Activated T-helper 2 cell treated with anti-CD3 and anti-CD28 coated beads, Interferon-gamma antibody, Interleukin-2, Interleukin-4, amounts not matched to agents 10 μg/mL and 5 μg/mL and 100 μg/mL, durations not matched to agents 14 hours and 24 hours and 36 hours (primary cell): ENCODE results near the gene MGP. TPM values are rescaled to one million over a fixed set of nuclear protein-coding genes. Genes with fewer than 3 reads are reported as not detected.

Experiments
- DNase-seq: peaks from one replicate; pipeline ENCODE4 v3.0.0; 2021; ENCODE audit warnings: low spot score
- H3K27ac Mint-ChIP-seq: one replicate; pipeline ENCODE4 v1.8.0; 2021; ENCODE audit warnings: mixed read lengths
- H3K27me3 Mint-ChIP-seq: one replicate; pipeline ENCODE4 v1.8.0; 2021; ENCODE audit warnings: low read depth, mixed read lengths
- H3K36me3 Mint-ChIP-seq: one replicate; pipeline ENCODE4 v1.8.0; 2021; ENCODE audit warnings: low read depth, mixed read lengths
- H3K4me1 Mint-ChIP-seq: one replicate; pipeline ENCODE4 v1.8.0; 2021; ENCODE audit warnings: low read depth, mixed read lengths
- H3K4me3 Mint-ChIP-seq: one replicate; pipeline ENCODE4 v1.8.0; 2021; ENCODE audit warnings: low read depth, mild to moderate bottlenecking, moderate library complexity, mixed read lengths
- H3K9me3 Mint-ChIP-seq: one replicate; pipeline ENCODE4 v1.8.0; 2021; ENCODE audit warnings: mixed read lengths
- intact Hi-C: fragments of 100-400 bp; cut with micrococcal nuclease; formaldehyde crosslinking; loops from one replicate; pipeline ENCODE4 v1.15.1; 2023
- total RNA-seq: library from RNA; stranded (reverse); gene quantifications from 2 replicates; pipeline ENCODE4 v1.2.3, GENCODE V29; 2022

The MGP gene
- total RNA-seq, 1 donor from 2014 or later, result not detected

DNA sequence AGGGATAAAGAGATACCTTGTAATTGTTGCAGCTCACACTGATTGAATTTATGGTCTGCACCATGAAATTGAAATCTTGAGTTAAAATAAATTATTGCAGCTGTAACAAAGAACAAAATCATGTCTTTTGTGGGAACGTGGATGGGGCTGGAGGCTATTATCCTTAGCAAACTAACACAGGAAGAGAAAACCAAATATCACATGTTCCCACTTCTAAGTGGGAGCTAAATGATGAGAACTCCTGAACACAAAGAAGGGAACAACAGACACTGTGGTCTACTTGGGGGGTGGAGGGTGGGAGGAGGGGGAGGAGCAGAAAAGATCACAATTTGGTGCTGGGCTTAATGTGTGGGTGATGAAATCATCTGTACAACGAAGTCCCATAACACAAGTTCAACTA lies 30.1 kb upstream of the MGP start:
- no peak overlapping the region for H3K4me3 Mint-ChIP-seq
- no peak overlapping the region for H3K27ac Mint-ChIP-seq
- H3K27me3 Mint-ChIP-seq, result no peaks in the 10 kb centered on the region
- intact Hi-C loops, result no loop called here
- DNase-seq, result no peak
- H3K36me3 Mint-ChIP-seq, result peaks cover 82% of the 10 kb centered on the region
- H3K4me1 Mint-ChIP-seq, result peaks cover 17% of the 10 kb centered on the region
- no peaks in the 10 kb centered on the region for H3K9me3 Mint-ChIP-seq

DNA sequence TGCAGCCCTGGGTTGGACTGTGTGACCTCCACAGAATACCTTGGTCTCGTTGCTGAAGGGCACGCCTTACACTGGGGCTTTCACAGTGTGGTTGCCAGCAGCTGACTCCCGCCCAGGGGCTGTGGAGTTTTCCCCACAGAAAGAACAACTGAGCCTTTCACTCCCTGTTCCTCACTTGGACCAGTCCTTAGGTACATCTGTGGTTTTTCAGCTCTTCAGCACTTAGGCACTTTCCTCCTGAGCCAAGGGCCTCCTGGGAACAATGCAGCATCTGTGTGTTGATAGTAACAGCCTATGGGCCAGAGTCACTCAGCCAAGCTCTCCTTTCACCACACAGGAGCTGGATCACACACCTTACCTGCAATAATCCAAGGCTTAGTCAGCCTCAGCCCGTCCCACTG lies 27.7 kb upstream of the MGP start:
- H3K36me3 Mint-ChIP-seq, result peaks cover 77% of the 10 kb centered on the region
- DNase-seq, result no peak
- H3K4me3 Mint-ChIP-seq, result no peak overlapping the region
- H3K4me1 Mint-ChIP-seq, result peaks cover 17% of the 10 kb centered on the region
- intact Hi-C loops, result no loop called here
- H3K27me3 Mint-ChIP-seq, result no peaks in the 10 kb centered on the region
- H3K9me3 Mint-ChIP-seq, result no peaks in the 10 kb centered on the region
- no peak overlapping the region for H3K27ac Mint-ChIP-seq

DNA sequence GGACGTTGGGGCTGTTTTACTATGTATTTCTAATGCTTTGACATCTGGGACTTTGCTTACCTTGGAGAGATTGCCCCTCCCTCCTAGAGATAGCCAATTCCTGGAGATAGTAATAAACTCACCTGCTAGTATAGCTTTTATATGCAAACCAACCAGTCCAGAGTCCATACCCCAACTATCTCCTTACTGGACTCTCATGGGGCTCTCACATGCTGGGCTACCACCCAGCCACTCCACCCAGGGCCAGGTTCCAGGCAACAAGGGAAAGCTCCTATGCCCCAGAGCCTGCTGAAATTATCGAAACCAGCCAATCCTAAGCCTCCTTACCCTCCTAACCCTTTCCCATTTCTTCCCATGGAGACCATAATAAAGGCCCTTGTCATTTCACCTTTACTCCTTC lies 25.5 kb upstream of the MGP start:
- Mint-ChIP-seq H3K27me3 (no peaks in the 10 kb centered on the region), H3K4me1 (peaks cover 24% of the 10 kb centered on the region), H3K4me3 (no peak overlapping the region), H3K36me3 (peaks cover 73% of the 10 kb centered on the region), H3K27ac (peak overlapping the region; percentile 91), H3K9me3 (no peaks in the 10 kb centered on the region)
- intact Hi-C loops, result no loop called here
- no peak for DNase-seq

DNA sequence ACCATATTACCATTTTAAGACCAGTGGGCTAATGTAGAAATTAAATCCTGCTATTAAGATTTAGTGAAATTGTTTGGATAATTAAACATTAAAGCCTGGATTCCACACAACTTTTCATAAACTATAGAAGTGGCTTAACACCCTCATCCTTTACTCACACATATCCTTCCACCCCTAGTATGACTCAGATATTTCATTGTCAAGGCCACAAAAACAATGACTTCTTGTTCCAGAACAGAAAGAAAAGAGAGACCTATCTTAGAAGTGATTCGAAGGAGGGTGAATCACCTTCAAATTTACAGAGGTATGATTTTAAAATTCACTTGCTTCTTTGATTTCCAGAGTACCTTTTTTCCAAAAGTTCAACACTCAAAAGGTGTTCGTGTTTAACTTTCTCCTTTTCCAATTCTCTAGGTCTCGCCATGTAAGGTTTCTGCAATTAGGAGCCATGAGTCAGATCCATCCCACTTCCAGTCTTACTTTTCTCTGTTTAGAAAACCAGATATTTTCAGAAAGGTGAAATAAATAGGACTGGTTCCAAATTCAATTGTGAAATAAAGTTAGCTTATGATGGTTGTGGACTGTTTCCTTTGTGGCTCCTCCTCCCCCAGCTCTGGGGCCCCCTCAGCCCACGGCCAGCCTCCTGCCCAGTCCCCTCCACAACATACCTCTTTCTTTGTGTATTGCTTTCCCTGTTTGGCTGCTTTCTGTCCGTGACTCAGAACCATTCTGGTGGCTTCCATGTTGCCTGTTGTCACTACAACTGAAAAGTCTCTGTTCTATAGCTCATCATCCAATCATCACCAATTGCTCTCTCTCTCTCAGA lies 24.6 kb upstream of the MGP start:
- Mint-ChIP-seq H3K27me3 (no peaks in the 10 kb centered on the region), H3K27ac (peak overlapping the region; percentile 91), H3K36me3 (peaks cover 68% of the 10 kb centered on the region), H3K4me1 (peaks cover 24% of the 10 kb centered on the region), H3K9me3 (no peaks in the 10 kb centered on the region), H3K4me3 (no peak overlapping the region)
- DNase-seq, result no peak
- intact Hi-C loops, result loop anchor here (1.0 kb wide), 1 partner anchor 40 kb away; no protein-coding TSS in a partner anchor

DNA sequence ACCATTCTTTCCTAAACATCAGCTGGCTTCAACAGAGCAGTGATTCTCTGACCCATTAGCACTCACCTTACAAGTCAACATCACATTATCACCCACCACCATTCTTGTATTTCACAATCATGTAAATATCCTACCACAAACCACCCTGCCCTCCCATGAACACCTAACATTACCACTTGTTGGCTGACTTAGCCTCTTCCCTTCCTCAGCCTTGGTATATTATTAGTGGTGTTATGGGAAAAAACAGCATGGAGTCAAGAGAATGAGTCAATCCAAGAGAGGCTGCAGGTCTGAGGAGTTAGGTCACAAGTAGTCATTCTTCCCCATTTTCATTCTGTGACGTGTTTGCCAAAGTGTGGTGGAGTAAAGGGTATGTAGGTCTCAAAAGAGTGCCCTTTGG lies 22.3 kb upstream of the MGP start:
- no peak overlapping the region for H3K27ac Mint-ChIP-seq
- intact Hi-C loops, result no loop called here
- H3K9me3 Mint-ChIP-seq, result no peaks in the 10 kb centered on the region
- peaks cover 49% of the 10 kb centered on the region for H3K36me3 Mint-ChIP-seq
- peaks cover 22% of the 10 kb centered on the region for H3K4me1 Mint-ChIP-seq
- DNase-seq, result no peak
- no peak overlapping the region for H3K4me3 Mint-ChIP-seq
- no peaks in the 10 kb centered on the region for H3K27me3 Mint-ChIP-seq

DNA sequence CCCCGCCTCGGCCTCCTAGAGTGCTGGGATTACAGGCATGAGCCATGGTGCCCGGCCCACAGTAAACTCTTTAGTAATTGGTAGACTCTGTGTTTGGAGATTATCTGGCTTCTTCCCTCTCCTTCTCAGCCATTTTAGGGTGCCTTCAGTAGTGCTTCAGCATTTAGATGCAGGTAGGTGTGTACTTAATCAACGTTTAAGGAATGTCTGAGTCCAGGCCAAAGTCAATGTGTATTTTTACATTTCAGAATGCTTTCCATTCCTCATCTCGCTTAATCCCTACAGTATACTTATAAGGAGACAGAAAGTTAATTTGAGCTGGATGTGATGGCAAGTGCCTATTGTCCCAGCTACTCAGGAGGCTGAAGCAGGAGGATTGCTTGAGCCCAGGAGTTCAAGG lies 20.5 kb upstream of the MGP start:
- peaks cover 39% of the 10 kb centered on the region for H3K36me3 Mint-ChIP-seq
- H3K27ac Mint-ChIP-seq, result no peak overlapping the region
- no peaks in the 10 kb centered on the region for H3K27me3 Mint-ChIP-seq
- H3K9me3 Mint-ChIP-seq, result no peaks in the 10 kb centered on the region
- peaks cover 20% of the 10 kb centered on the region for H3K4me1 Mint-ChIP-seq
- intact Hi-C loops, result no loop called here
- DNase-seq, result no peak
- H3K4me3 Mint-ChIP-seq, result no peak overlapping the region

DNA sequence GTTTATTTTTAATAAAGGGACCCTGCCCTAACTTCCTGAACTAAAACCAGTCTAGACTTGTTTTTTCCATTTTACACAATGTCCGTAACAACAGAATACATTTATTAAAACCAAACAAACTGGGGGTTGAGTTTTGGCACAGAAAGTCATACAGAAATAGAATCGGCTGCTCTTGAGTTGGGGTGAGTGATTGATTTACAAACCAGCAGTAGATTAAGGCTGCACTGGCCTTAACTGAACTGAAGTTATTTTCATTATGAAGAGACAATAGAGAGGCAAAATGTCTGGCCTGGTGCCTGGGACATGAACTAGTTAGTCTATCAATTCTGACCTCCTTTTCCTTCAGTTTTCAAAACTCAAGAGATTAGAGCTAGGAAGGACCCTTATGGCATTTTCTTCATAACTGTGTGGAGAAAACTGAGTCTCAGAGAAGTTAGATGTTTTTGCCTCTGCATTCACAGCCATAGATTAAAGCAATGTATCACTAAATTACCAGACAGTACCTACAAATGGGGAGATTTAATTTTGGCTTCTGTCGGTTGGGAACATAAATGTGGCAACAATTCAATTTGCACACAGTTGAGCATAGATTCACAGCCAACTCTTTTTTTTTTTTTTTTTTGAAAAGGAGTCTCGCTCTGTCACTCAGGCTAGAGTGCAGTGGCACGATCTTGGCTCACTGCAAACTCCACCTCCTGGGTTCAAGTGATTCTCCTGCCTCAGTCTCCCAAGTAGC lies 19.8 kb upstream of the MGP start:
- peaks cover 35% of the 10 kb centered on the region for H3K36me3 Mint-ChIP-seq
- no peaks in the 10 kb centered on the region for H3K9me3 Mint-ChIP-seq
- no peak overlapping the region for H3K27ac Mint-ChIP-seq
- no peak for DNase-seq
- no peaks in the 10 kb centered on the region for H3K27me3 Mint-ChIP-seq
- no peak overlapping the region for H3K4me3 Mint-ChIP-seq
- intact Hi-C loops, result no loop called here
- peaks cover 15% of the 10 kb centered on the region for H3K4me1 Mint-ChIP-seq

DNA sequence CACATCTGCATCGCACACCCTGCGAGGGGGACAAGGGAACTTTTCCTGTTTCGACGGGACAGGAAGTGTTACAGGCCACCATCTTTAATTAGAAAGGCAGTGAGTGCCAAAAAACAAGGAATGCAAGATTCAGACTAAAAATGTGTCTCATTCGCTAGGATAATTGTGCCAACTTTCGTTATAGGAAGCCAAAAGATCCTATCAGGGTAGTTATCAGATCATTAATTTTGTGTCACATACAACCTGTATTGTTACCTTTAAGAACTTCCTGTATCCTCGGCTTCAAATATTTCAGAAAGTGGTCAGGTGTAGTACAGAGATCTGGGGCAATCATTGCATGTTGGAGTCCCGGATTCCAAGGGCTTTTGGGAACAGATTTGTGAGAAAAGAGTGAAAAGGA lies 19.2 kb upstream of the MGP start:
- intact Hi-C loops, result no loop called here
- Mint-ChIP-seq H3K4me3 (no peak overlapping the region), H3K4me1 (peaks cover 10% of the 10 kb centered on the region), H3K27me3 (no peaks in the 10 kb centered on the region), H3K9me3 (no peaks in the 10 kb centered on the region), H3K27ac (no peak overlapping the region), H3K36me3 (peaks cover 30% of the 10 kb centered on the region)
- DNase-seq, result no peak

DNA sequence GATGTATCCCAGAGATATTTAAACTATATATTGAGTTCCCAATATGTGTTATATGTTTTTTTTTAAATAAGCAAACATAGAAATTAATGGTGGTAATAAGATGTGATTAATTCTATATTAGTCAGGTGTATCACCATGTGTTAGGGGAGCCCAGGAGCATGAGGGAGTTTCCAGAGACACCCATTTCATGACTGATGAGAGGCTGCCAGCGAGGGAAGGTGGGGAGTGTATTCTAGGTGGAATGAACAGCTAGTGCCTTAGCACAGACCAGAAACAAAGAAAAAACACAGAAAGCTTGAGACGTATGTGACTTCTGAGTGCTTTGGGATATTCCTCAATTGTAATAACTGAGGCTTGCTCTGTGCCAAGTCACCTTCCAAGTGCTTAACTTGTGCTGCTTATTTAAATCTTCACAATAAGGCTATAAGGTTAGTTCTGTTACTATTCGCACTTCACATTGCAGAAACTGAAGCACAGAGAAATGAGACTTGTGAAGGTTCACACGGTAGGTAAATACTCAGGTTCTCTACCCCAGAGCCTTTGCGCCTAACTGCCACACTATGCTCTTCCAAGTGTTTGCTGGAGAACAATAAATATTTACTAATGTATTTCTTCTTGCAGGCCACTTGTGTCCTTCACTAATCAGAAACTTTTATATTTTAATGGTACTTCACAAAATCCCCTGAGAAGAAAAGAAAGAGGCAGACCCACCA lies 17.9 kb upstream of the MGP start:
- H3K9me3 Mint-ChIP-seq, result no peaks in the 10 kb centered on the region
- H3K27me3 Mint-ChIP-seq, result no peaks in the 10 kb centered on the region
- peaks cover 10% of the 10 kb centered on the region for H3K4me1 Mint-ChIP-seq
- H3K36me3 Mint-ChIP-seq, result peaks cover 22% of the 10 kb centered on the region
- intact Hi-C loops, result no loop called here
- DNase-seq, result no peak
- H3K27ac Mint-ChIP-seq, result no peak overlapping the region
- no peak overlapping the region for H3K4me3 Mint-ChIP-seq

DNA sequence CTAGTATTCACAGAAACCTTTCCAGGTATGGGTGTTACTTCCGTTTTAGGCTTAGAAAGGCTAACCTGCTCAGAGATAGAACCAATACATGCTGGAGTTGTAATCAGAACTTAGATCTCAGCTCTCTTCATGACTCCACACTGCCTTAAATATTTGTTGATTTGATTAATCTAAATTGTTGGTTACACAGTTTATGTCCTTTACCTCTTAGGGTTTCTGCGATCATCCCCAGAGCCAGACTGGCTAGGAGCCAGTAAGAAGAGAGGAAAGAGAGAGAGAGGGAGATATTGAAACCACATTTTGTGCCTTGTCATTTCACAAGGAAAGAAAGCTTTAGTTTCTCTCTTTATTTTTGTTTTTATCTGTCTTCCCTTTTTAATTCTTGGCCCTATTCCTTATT lies 16.8 kb upstream of the MGP start:
- peaks cover 2% of the 10 kb centered on the region for H3K4me1 Mint-ChIP-seq
- H3K27me3 Mint-ChIP-seq, result no peaks in the 10 kb centered on the region
- peaks cover 12% of the 10 kb centered on the region for H3K36me3 Mint-ChIP-seq
- no peak for DNase-seq
- H3K4me3 Mint-ChIP-seq, result no peak overlapping the region
- no peaks in the 10 kb centered on the region for H3K9me3 Mint-ChIP-seq
- intact Hi-C loops, result no loop called here
- H3K27ac Mint-ChIP-seq, result no peak overlapping the region

DNA sequence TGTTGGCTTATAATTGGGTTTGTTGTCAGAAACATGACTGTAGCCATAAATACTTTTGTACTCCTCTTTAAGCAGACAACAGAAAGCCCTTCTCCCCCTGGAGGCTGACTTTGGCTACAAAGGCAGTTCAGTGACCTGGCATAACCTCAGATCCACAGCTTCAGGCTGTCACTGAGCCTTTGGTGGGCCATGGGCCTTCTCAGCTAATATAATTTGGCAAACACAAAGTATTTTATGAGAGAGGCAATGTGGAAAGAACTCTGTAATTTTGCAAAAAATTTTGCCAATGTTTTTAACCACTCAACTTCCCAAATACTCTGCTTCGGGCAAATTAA lies 15.5 kb upstream of the MGP start:
- Mint-ChIP-seq H3K27me3 (no peaks in the 10 kb centered on the region), H3K4me3 (no peak overlapping the region), H3K4me1 (peaks cover 2% of the 10 kb centered on the region), H3K27ac (no peak overlapping the region), H3K36me3 (peaks cover 5% of the 10 kb centered on the region), H3K9me3 (no peaks in the 10 kb centered on the region)
- intact Hi-C loops, result no loop called here
- DNase-seq, result no peak

DNA sequence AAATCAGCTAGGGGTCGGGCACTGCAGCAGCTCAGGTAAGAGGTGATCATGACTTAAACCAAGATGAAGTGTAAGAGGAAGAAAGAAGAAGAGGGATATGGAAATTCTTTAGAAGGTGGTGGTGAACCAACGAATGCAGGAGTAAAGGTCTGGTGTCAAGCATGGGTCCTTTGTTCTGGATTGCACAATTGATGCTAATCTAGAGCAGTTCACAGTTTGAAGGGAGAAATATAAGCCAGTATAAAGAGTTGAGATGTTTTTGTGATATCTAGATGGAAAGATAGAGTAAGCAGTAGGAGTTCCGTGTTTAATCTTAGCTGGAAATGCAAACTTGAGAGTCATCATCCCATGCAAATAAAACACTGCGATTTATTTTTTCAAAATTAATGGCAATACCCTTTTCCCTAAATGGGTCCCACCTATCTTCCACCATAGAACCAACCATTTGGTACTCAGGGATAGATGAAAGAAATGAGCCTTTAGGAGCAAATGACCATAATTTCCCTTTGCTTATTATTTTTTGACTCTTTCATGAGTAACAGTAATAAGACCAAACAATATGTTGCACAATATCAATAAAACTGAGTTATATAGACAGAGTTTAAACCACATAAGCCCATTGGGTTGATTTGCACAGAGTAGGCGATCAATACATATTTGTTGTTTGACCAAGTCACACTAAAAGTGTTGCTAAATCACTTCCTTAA lies 15.0 kb upstream of the MGP start:
- H3K27me3 Mint-ChIP-seq, result peaks cover 2% of the 10 kb centered on the region
- H3K9me3 Mint-ChIP-seq, result no peaks in the 10 kb centered on the region
- intact Hi-C loops, result no loop called here
- H3K4me3 Mint-ChIP-seq, result no peak overlapping the region
- peaks cover 5% of the 10 kb centered on the region for H3K36me3 Mint-ChIP-seq
- no peak overlapping the region for H3K27ac Mint-ChIP-seq
- no peak for DNase-seq
- H3K4me1 Mint-ChIP-seq, result peaks cover 2% of the 10 kb centered on the region
